PC-9 (cell line): ENCODE measurements around the gene SLC30A1.

Experiments used
- EZH2 ChIP-seq: fragments of 200-600 bp; sonication (generic); IDR thresholded peaks from 2 replicates; pipeline ENCODE4 v1.8.0; 2017; ENCODE audit warnings: antibody characterized with exemption, low read depth
- TF ChIP-seq, protein P1 (sequence below): fragments of 200-600 bp; sonication (generic); conservative IDR thresholded peaks from 2 replicates; pipeline ENCODE4 v1.6.1; 2017; ENCODE audit warnings: mixed run types, antibody characterized with exemption, mild to moderate bottlenecking, moderate library complexity

DNA sequence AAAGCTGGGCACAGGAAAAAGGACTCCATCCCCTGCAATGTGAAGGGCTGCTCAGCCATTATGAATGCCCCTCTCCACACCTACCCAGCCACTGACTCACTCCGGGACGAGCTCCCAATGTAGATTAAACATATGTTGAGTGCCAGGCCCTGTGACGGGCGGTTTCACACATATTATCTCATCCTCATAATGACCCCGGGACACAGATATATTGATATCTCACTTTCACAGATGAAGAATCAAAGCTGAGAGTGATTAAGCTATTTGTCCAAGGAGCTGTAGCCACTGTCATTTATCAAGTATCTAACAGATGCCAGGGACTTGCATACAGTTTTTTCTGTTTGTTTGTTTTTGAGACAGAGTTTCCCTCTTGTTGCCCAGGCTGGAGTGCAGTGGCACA lies 35.0 kb upstream of the SLC30A1 start:
- TF ChIP-seq, protein P1, sequence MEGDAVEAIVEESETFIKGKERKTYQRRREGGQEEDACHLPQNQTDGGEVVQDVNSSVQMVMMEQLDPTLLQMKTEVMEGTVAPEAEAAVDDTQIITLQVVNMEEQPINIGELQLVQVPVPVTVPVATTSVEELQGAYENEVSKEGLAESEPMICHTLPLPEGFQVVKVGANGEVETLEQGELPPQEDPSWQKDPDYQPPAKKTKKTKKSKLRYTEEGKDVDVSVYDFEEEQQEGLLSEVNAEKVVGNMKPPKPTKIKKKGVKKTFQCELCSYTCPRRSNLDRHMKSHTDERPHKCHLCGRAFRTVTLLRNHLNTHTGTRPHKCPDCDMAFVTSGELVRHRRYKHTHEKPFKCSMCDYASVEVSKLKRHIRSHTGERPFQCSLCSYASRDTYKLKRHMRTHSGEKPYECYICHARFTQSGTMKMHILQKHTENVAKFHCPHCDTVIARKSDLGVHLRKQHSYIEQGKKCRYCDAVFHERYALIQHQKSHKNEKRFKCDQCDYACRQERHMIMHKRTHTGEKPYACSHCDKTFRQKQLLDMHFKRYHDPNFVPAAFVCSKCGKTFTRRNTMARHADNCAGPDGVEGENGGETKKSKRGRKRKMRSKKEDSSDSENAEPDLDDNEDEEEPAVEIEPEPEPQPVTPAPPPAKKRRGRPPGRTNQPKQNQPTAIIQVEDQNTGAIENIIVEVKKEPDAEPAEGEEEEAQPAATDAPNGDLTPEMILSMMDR, result no peak
- no peak for TF ChIP-seq EZH2
